Stimulated activated CD4-positive, alpha-beta T cell treated with anti-CD3 and anti-CD28 coated beads, Interleukin-4, amount 100 ng/mL, for 24 hours (primary cell): ENCODE results near the gene RAP1GAP.
"Not testable (repeated sequence)": the region's sequence is repeated elsewhere in the genome, so short reads cannot be mapped to it uniquely, and the experiment has no call there.

Experiments used
- DNase-seq: peaks from one replicate; pipeline ENCODE4 v3.0.0-alpha.2; 2020

Gene RAP1GAP

GRCh38 chr1:21674957-21675356 lies 5.8 kb upstream of the RAP1GAP start:
- DNase-seq: no peak

GRCh38 chr1:21673853-21674252 lies 4.7 kb upstream of the RAP1GAP start:
- DNase-seq: not testable (repeated sequence)

- DNase-seq: no peak
Observed at GRCh38 chr1:21673277-21673780, 4.2 kb upstream of the RAP1GAP start.

- no peak for DNase-seq
Observed at GRCh38 chr1:21672478-21673276, 3.5 kb upstream of the RAP1GAP start.

GRCh38 chr1:21671915-21672314 lies 2.8 kb upstream of the RAP1GAP start:
- DNase-seq: no peak

GRCh38 chr1:21670956-21671902 lies 2.1 kb upstream of the RAP1GAP start:
- DNase-seq: no peak

- DNase-seq: no peak
Observed at GRCh38 chr1:21670059-21670881, 1.1 kb upstream of the RAP1GAP start.

GRCh38 chr1:21668951-21669257 lies 253 bp downstream of the RAP1GAP start:
- no peak for DNase-seq

GRCh38 chr1:21668232-21668950 lies 766 bp downstream of the RAP1GAP start:
- DNase-seq: no peak

GRCh38 chr1:21667348-21668231 lies 1.6 kb downstream of the RAP1GAP start:
- DNase-seq: no peak

- no peak for DNase-seq
Observed at GRCh38 chr1:21666576-21667320, 2.4 kb downstream of the RAP1GAP start.

- DNase-seq: no peak
Observed at GRCh38 chr1:21665711-21666575, 3.2 kb downstream of the RAP1GAP start.

GRCh38 chr1:21664806-21665588 lies 4.2 kb downstream of the RAP1GAP start:
- DNase-seq: no peak

GRCh38 chr1:21663951-21664805 lies 5.0 kb downstream of the RAP1GAP start:
- no peak for DNase-seq

- DNase-seq: no peak
Observed at GRCh38 chr1:21663248-21663950, 5.8 kb downstream of the RAP1GAP start.

- no peak for DNase-seq
Observed at GRCh38 chr1:21662426-21663247, 6.5 kb downstream of the RAP1GAP start.
